ENCODE results near the gene PVALEF.

GRCh38 chr17:81154961-81155360 is 10.3 kb upstream of the PVALEF start:
- no peak for TF ChIP-seq EZH2phosphoT487 (IDR thresholded peaks at IDR 0.05; ENCODE audit: insufficient read depth, low read depth)
- no peak for TF ChIP-seq EZH2 (IDR thresholded peaks at IDR 0.05; ENCODE audit: insufficient read depth, poor library complexity, severe bottlenecking)

Measured in GM23248 (cell line).